Skeletal muscle satellite cell (primary cell): ENCODE data around the gene TRMT6. TPM values are rescaled to one million over a fixed set of nuclear protein-coding genes. Genes with fewer than 3 reads are reported as not detected.

Source experiments
- H3K27me3 ChIP-seq: 2 replicates; pipeline ENCODE4 v1.7.0; 2013; ENCODE audit warnings: low read length; ENCODE audit not compliant: control insufficient read depth, insufficient read depth
- H3K36me3 ChIP-seq: 2 replicates; pipeline ENCODE4 v1.7.0; 2013; ENCODE audit warnings: mild to moderate bottlenecking, control low read depth, low read length; ENCODE audit not compliant: insufficient read depth
- H3K4me1 ChIP-seq: 2 replicates; pipeline ENCODE4 v1.7.0; 2013; ENCODE audit warnings: low read length; ENCODE audit not compliant: control insufficient read depth, insufficient read depth
- H3K4me2 ChIP-seq: 2 replicates; pipeline ENCODE4 v1.7.0; 2013; ENCODE audit warnings: mild to moderate bottlenecking, low read length
- H3K4me3 ChIP-seq: 2 replicates; pipeline ENCODE4 v1.7.0; 2013; ENCODE audit warnings: low read length
- H3K9ac ChIP-seq: 2 replicates; pipeline ENCODE4 v1.7.0; 2013; ENCODE audit warnings: mild to moderate bottlenecking, low read depth, low read length, moderate library complexity
- H3K9me3 ChIP-seq: replicated peaks from 2 replicates; pipeline ENCODE4 v1.7.0; 2013; ENCODE audit warnings: mild to moderate bottlenecking, control low read depth, low read length
- total RNA-seq: library from RNA; depleted of rRNA; stranded (reverse); fragments of >200 nt; gene quantifications from 2 replicates; pipeline ENCODE4 v1.2.3, GENCODE V29; 2012; rRNA removed

Gene TRMT6, protein sequence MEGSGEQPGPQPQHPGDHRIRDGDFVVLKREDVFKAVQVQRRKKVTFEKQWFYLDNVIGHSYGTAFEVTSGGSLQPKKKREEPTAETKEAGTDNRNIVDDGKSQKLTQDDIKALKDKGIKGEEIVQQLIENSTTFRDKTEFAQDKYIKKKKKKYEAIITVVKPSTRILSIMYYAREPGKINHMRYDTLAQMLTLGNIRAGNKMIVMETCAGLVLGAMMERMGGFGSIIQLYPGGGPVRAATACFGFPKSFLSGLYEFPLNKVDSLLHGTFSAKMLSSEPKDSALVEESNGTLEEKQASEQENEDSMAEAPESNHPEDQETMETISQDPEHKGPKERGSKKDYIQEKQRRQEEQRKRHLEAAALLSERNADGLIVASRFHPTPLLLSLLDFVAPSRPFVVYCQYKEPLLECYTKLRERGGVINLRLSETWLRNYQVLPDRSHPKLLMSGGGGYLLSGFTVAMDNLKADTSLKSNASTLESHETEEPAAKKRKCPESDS
- total RNA-seq: 17.9 and 23.6 TPM in 2 replicates

- peak within 1 kb of the TSS; percentile 98 for H3K4me3 ChIP-seq
- H3K36me3 ChIP-seq: peaks cover 37% of the 10 kb centered on the region
- no peaks in the 10 kb centered on the region for H3K27me3 ChIP-seq
- H3K9me3 ChIP-seq: no peaks in the 10 kb centered on the region
- peaks cover 40% of the 10 kb centered on the region for H3K4me1 ChIP-seq
- peak within 1 kb of the TSS; percentile 85 for H3K4me2 ChIP-seq
- peak within 1 kb of the TSS; percentile 91 for H3K9ac ChIP-seq
Observed at GRCh38 chr20:5950271-5951031, at the start of gene TRMT6, which contains the start of gene MCM8. TSS of gene TRMT6 (minus strand) at chr20:5950533. CDS start at chr20:5950405, 128 bp downstream. TSS of gene MCM8 (plus strand) at chr20:5950652. CDS start at chr20:5952016, 1,364 bp downstream.

- Histone ChIP-seq H3K4me2 (no peak overlapping the region), H3K9me3 (no peaks in the 10 kb centered on the region), H3K4me3 (no peak overlapping the region), H3K36me3 (peaks cover 5% of the 10 kb centered on the region), H3K27me3 (no peaks in the 10 kb centered on the region), H3K9ac (no peak overlapping the region), H3K4me1 (no peaks in the 10 kb centered on the region)
Observed at GRCh38 chr20:5999783-6000182, 49.5 kb upstream of the TRMT6 start.

DNA sequence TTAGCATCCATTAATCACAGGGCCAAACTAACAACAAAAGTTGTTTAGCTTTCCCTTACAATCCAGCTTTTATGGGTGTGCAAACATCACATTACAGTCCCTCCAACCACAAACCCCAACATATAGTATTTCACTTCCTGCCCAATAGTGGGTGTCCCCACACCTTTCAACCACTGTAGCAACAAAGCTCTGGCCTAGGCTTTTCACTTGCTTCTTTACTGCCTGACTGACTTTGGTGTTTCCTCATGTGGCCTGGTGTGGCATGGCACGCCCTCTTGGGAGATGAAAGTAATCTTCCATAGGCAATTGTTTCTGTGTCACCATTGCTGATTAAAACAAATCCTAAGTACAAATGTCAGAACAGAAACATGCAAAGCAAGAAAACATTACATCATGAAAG, 46.4 kb upstream of the TRMT6 start:
- Histone ChIP-seq H3K4me2 (no peak overlapping the region), H3K4me3 (no peak overlapping the region), H3K36me3 (peaks cover 5% of the 10 kb centered on the region), H3K4me1 (peaks cover 4% of the 10 kb centered on the region), H3K9ac (no peak overlapping the region), H3K9me3 (no peaks in the 10 kb centered on the region), H3K27me3 (no peaks in the 10 kb centered on the region)

GRCh38 chr20:5991623-5992441, 41.5 kb upstream of the TRMT6 start:
- Histone ChIP-seq H3K4me3 (no peak overlapping the region), H3K27me3 (no peaks in the 10 kb centered on the region), H3K4me2 (no peak overlapping the region), H3K4me1 (peaks cover 9% of the 10 kb centered on the region), H3K9me3 (no peaks in the 10 kb centered on the region), H3K36me3 (peaks cover 12% of the 10 kb centered on the region), H3K9ac (peak overlapping the region; percentile 43)

- Histone ChIP-seq H3K9ac (no peak overlapping the region), H3K4me2 (no peak overlapping the region), H3K4me1 (peaks cover 9% of the 10 kb centered on the region), H3K4me3 (no peak overlapping the region), H3K36me3 (peaks cover 12% of the 10 kb centered on the region), H3K9me3 (no peaks in the 10 kb centered on the region), H3K27me3 (no peaks in the 10 kb centered on the region)
Observed at GRCh38 chr20:5990946-5991345, 40.6 kb upstream of the TRMT6 start.

- H3K4me2 ChIP-seq: no peak overlapping the region
- H3K36me3 ChIP-seq: peaks cover 6% of the 10 kb centered on the region
- H3K9me3 ChIP-seq: no peaks in the 10 kb centered on the region
Observed at GRCh38 chr20:5989539-5989938, 39.2 kb upstream of the TRMT6 start.

GRCh38 chr20:5987383-5987782, 37.0 kb upstream of the TRMT6 start:
- no peak overlapping the region for H3K4me2 ChIP-seq
- no peaks in the 10 kb centered on the region for H3K27me3 ChIP-seq
- peaks cover 6% of the 10 kb centered on the region for H3K36me3 ChIP-seq
- no peaks in the 10 kb centered on the region for H3K9me3 ChIP-seq
- no peak overlapping the region for H3K4me3 ChIP-seq
- H3K4me1 ChIP-seq: peaks cover 9% of the 10 kb centered on the region
- no peak overlapping the region for H3K9ac ChIP-seq

More at GRCh38 chr20:5989539-5989938, 39.2 kb upstream of the TRMT6 start:
- Histone ChIP-seq H3K4me3 (no peak overlapping the region), H3K9ac (no peak overlapping the region), H3K27me3 (no peaks in the 10 kb centered on the region), H3K4me1 (peaks cover 9% of the 10 kb centered on the region)

DNA sequence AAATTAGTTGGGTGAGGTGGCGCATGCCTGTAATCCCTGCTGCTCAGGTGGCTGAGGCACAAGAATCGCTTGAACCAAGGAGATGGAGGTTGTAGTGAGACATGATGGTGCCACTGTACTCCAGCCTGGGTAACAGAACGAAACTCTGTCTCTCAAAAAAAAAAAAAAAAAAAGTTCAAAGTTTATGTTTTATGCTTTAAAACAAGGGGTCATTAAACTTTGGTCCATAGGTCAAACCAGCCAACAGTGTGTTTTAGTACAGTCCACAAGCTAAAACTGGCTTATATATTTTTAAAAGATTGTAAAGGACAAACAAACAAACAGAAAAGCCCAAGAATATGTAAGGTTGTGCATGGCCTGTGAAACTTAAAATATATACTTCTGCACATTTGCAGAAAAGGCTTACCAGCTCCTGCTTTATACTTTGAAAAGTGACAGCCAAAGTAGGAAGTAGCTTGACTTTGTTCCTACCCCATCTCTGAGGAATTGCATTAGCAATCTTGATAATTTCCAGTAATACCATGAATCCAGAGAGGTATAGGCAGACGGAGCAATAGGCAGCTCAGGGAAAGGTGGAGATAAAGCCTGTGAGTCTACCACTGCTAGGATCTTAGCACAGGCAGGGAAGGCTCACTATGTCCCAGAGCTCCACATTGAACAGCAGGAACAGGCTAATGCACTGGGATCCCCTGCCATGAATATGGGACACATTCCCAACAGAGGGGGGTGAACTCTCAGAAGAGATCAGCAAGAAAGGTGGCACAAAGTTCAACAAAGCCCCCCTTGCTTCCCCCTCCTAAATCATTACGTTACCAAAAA, 30.6 kb upstream of the TRMT6 start:
- no peak overlapping the region for H3K4me2 ChIP-seq
- no peaks in the 10 kb centered on the region for H3K27me3 ChIP-seq
- H3K9me3 ChIP-seq: no peaks in the 10 kb centered on the region
- no peaks in the 10 kb centered on the region for H3K36me3 ChIP-seq
- no peak overlapping the region for H3K4me3 ChIP-seq
- H3K4me1 ChIP-seq: no peaks in the 10 kb centered on the region
- H3K9ac ChIP-seq: no peak overlapping the region

DNA sequence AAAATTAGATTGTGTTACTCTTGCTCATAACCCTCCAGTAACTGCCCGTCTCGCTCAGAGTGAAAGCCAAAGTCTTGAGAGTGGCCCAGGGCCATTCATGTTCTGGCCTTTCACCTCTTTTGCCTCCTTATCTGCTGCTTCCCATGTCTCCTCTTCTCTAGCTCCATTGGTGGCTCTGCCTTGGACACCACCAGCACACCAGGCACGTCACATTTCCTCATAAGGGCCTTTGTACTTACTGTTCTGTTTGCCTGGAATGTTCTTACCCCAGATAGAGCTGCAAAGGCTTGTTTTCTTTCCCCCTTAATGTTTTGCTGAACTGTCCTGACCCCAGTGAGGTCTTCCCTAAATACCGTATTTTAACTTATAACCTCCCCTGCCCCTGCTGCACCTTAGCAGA, 29.5 kb upstream of the TRMT6 start:
- H3K4me3 ChIP-seq: no peak overlapping the region
- H3K27me3 ChIP-seq: no peaks in the 10 kb centered on the region
- no peak overlapping the region for H3K9ac ChIP-seq
- no peaks in the 10 kb centered on the region for H3K36me3 ChIP-seq
- H3K4me1 ChIP-seq: peaks cover 2% of the 10 kb centered on the region
- no peak overlapping the region for H3K4me2 ChIP-seq
- H3K9me3 ChIP-seq: no peaks in the 10 kb centered on the region

DNA sequence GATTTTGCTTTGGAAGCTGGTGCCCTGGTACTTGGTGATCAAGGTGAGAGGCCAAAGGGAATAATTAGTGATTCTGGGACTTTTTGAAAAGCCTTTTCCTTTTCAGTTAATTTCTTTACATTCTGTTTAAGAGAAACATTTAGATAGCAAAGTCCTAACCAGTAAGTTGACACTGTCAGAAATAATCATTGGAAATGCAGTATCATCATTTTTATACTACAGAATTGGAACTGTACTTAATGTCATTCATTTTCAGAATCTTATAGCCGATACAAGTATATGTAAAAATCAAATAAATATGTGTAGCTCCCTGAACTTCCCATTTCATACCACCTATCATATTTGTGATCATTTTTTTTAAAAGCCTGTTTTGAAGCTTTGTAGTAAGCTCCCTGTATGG, 27.6 kb upstream of the TRMT6 start:
- Histone ChIP-seq H3K4me2 (no peak overlapping the region), H3K27me3 (no peaks in the 10 kb centered on the region), H3K4me3 (no peak overlapping the region), H3K4me1 (peaks cover 17% of the 10 kb centered on the region), H3K36me3 (no peaks in the 10 kb centered on the region), H3K9ac (no peak overlapping the region), H3K9me3 (no peaks in the 10 kb centered on the region)
